Measurements from ENCODE around the gene FAH. TPM values are rescaled to one million over a fixed set of nuclear protein-coding genes. Genes with fewer than 3 reads are reported as not detected.
"Not testable (repeated sequence)": the region's sequence is repeated elsewhere in the genome, so short reads cannot be mapped to it uniquely, and the experiment has no call there.

Gene FAH
- total RNA-seq, 4 donors from 2014 or later, result 11.1 to 15.0 (median 14.0) TPM

DNA sequence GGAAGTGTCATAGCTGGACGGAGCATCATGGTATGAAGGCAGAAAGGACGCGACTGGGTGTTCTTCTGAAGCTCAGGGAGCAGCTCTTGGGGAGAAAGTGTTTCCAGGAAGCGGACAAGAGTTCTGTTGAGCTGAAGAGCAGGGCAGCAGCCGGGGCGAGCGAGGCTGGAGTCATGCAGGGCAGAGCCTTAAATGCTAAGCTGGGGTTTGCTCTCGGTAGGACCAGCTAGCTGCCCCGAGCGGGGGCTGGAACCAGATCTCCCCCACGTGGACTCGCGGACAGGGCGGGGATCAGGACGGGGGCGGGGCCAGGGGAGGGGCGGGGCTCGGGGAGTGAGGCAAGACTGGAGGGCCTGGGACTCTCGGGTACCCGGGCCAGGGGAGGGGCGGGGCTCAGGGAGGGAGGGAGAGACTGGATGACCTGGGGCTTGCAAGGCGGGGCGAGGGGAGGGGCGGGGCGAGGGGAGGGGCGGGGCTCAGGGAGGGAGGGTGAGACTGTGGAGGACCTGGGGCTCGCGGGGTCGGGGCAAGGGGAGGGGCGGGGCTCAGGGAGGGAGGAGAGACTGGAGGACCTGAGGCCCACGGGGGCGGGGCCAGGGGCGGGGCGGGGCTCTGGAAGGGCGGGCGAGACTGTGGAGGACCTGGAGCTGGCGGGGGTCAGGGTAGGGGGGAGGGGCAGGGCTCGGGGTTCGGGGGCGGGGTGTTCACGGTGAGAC, 461 bp upstream of the FAH start:
- Histone ChIP-seq H3K4me1 (peaks cover 10 to 34% (median 20%) of the 10 kb centered on the region in 4 donors), H3K36me3 (no peaks in the 10 kb centered on the region), H3K27ac (replicated peaks in 1 of 4) (peak overlapping the region; percentile 84 to 86 (median 85)), H3K9me3 (no peaks in the 10 kb centered on the region), H3K4me3 (peak overlapping the region; percentile 64 to 89 (median 79)), H3K27me3 (no peaks in the 10 kb centered on the region)
- WGBS, result 2% methylated on average over 13 of the region's 41 CpGs
- intact Hi-C loops (cut with DNase I), result loop anchor here (2.0 kb wide), 2 partner anchors 94 to 228 kb away; partner anchors contain the start of gene ZFAND6
- TF ChIP-seq POLR2AphosphoS5 (IDR thresholded peaks at IDR 0.05) (peak; percentile 32 to 43), POLR2A (IDR thresholded peaks at IDR 0.05; ENCODE audit: low read depth) (no peak), EP300 (IDR thresholded peaks at IDR 0.05) (no peak)
- TF ChIP-seq, protein P1, sequence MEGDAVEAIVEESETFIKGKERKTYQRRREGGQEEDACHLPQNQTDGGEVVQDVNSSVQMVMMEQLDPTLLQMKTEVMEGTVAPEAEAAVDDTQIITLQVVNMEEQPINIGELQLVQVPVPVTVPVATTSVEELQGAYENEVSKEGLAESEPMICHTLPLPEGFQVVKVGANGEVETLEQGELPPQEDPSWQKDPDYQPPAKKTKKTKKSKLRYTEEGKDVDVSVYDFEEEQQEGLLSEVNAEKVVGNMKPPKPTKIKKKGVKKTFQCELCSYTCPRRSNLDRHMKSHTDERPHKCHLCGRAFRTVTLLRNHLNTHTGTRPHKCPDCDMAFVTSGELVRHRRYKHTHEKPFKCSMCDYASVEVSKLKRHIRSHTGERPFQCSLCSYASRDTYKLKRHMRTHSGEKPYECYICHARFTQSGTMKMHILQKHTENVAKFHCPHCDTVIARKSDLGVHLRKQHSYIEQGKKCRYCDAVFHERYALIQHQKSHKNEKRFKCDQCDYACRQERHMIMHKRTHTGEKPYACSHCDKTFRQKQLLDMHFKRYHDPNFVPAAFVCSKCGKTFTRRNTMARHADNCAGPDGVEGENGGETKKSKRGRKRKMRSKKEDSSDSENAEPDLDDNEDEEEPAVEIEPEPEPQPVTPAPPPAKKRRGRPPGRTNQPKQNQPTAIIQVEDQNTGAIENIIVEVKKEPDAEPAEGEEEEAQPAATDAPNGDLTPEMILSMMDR (IDR thresholded peaks at IDR 0.05), result no peak
- peak; percentile 99 for DNase-seq (ENCODE audit: extremely low spot score)

DNA sequence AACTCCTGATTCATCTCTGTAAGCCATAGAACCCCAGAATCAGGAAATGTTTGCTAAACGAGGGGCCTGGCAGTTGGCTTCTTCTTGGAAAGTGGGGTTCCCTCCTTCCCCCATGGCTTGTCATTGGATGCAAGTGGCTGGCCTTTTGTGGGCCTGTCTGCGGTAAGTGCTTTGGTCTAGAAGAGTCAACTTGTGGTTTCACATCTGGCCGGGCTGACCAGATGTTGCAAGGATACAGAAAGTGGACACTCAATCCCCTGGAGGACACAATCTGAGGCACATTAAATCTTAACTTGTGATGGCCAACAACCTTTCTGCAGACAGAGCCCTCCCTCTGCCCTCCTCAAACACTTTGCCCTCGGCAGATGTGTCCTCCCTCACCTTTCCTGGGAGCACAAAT, 1.1 kb downstream of the FAH start:
- no peak for DNase-seq (ENCODE audit: extremely low spot score)

DNA sequence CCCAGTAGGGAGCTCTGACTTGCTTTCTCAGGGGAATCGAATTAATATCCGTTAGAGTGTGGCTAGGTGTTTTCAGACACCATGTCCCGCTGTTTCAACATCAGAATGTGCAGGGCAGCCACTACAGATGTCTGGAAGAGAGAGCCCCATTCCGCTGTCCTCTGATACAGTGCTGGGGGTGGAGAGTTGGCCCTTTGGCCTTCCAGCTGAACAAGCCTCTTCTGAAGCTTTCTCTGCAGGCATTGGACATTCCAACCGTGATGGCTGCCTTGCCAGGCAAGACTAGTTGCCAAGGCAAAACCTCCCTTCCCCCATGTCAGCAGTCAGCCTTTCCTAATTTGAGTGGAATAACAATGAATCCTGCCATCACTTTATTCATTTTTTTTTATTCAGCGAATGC, 1.5 kb downstream of the FAH start:
- 82% methylated on average over 5 of the region's 6 CpGs for WGBS
- peaks cover 0 to 14% (median 11%) of the 10 kb centered on the region in 4 donors for H3K36me3 ChIP-seq
- H3K4me3 ChIP-seq, result no peak overlapping the region
- H3K27ac ChIP-seq (replicated peaks in 1 of 4), result no peak overlapping the region
- no peak for DNase-seq (ENCODE audit: extremely low spot score)
- H3K27me3 ChIP-seq, result no peaks in the 10 kb centered on the region
- intact Hi-C loops (cut with DNase I), result no loop called here
- no peaks in the 10 kb centered on the region for H3K9me3 ChIP-seq
- TF ChIP-seq POLR2AphosphoS5 (IDR thresholded peaks at IDR 0.05) (no peak), POLR2A (IDR thresholded peaks at IDR 0.05; ENCODE audit: low read depth) (no peak), EP300 (IDR thresholded peaks at IDR 0.05) (no peak)
- TF ChIP-seq, protein P1 (IDR thresholded peaks at IDR 0.05), result no peak
- H3K4me1 ChIP-seq, result peaks cover 10 to 34% (median 20%) of the 10 kb centered on the region in 4 donors

More for the DNA sequence above, 1.1 kb downstream of the FAH start:
- Histone ChIP-seq H3K27me3 (no peaks in the 10 kb centered on the region), H3K4me1 (peaks cover 10 to 34% (median 20%) of the 10 kb centered on the region in 4 donors), H3K27ac (replicated peaks in 1 of 4) (peak overlapping the region in 3 of 4 donors; percentile 84 to 86 (median 86)), H3K4me3 (peak overlapping the region in 3 of 4 donors; percentile 75 to 89 (median 83)), H3K9me3 (no peaks in the 10 kb centered on the region), H3K36me3 (peaks cover 0 to 12% (median 7%) of the 10 kb centered on the region in 4 donors)
- intact Hi-C loops (cut with DNase I), result loop anchor here (2.0 kb wide), 2 partner anchors 95 to 229 kb away; partner anchors contain the start of gene ZFAND6
- 70% methylated on average over 3 of the region's 4 CpGs for WGBS
- TF ChIP-seq, protein P1 (IDR thresholded peaks at IDR 0.05), result no peak
- TF ChIP-seq POLR2A (IDR thresholded peaks at IDR 0.05; ENCODE audit: low read depth) (no peak), EP300 (IDR thresholded peaks at IDR 0.05) (no peak), POLR2AphosphoS5 (IDR thresholded peaks at IDR 0.05) (no peak)

DNA sequence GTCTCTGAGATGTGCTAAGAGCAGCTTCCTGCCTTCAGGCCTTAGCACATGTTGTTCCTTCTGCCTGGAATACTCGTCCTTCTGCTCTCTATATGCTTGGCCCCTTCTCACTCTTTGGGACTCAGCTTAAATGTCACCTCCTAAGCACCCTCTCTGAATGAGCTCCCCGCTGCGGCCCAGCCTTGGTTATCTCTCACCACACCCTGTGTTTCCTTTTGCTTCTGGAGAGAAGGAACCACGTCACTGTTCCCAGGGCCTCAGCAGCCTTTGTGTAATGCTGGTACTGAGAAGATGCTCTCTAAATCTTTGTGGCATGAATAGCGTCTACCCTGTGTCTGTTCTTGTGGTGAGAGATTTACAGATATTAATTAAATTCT, 2.2 kb downstream of the FAH start:
- no peak for DNase-seq (ENCODE audit: extremely low spot score)
- TF ChIP-seq EP300 (IDR thresholded peaks at IDR 0.05), result no peak
- TF ChIP-seq, protein P1 (IDR thresholded peaks at IDR 0.05), result no peak
- no peak for TF ChIP-seq POLR2A (IDR thresholded peaks at IDR 0.05; ENCODE audit: low read depth)
- no peak for TF ChIP-seq POLR2AphosphoS5 (IDR thresholded peaks at IDR 0.05)
- peaks cover 0 to 18% (median 16%) of the 10 kb centered on the region in 4 donors for H3K36me3 ChIP-seq
- peak overlapping the region in 1 of 4 donors; percentile 6 for H3K27ac ChIP-seq (replicated peaks in 1 of 4)
- peaks cover 10 to 34% (median 22%) of the 10 kb centered on the region in 4 donors for H3K4me1 ChIP-seq
- H3K4me3 ChIP-seq, result no peak overlapping the region
- 95% methylated on average over 5 of the region's 5 CpGs for WGBS
- intact Hi-C loops (cut with DNase I), result no loop called here
- H3K27me3 ChIP-seq, result no peaks in the 10 kb centered on the region
- H3K9me3 ChIP-seq, result no peaks in the 10 kb centered on the region

DNA sequence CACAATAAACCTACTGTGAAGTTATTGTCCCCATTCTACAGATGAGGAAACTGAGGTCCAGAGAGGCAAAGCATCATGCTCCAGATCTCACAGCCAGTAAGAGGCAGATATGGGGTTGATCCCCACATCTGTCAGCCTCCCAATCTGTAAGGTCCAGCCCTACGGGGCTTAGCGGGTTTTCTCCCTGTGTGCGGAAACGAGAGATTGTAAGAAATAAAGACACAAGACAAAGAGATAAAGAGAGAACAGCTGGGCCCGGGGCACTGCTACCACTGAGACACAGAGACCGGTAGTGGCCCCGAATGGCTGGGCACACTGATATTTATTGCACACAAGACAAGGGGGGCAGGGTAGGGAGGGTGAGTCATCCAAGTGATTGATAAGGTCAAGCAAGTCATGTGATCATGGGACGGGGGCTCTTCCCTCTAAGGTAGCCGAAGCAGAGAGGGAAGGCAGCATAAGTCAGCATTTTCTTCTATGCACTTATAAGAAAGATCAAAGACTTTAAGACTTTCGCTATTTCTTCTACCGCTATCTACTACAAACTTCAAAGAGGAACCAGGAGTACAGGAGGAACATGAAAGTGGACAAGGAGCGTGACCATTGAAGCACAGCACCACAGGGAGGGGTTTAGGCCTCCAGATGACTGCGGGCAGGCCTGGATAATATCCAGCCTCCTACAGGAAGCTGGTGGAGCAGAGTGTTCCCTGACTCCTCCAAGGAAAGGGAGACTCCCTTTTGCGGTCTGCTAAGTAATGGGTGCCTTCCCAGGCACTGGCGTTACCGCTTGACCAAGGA, 2.8 kb downstream of the FAH start:
- intact Hi-C loops (cut with DNase I); H3K27me3 ChIP-seq; H3K4me3 ChIP-seq; H3K9me3 ChIP-seq; DNase-seq (ENCODE audit: extremely low spot score): not testable (repeated sequence)
- Histone ChIP-seq H3K27ac (replicated peaks in 1 of 4) (peak overlapping the region in 1 of 4 donors; percentile 6), H3K36me3 (peaks cover 0 to 22% (median 20%) of the 10 kb centered on the region in 4 donors), H3K4me1 (peaks cover 10 to 40% (median 28%) of the 10 kb centered on the region in 4 donors)
- WGBS, result 68% methylated on average over 16 of the region's 16 CpGs
